Liver (tissue), 9 donors: ENCODE data around the gene BHLHE23. TPM values are rescaled to one million over a fixed set of nuclear protein-coding genes. Genes with fewer than 3 reads are reported as not detected.
"Not testable (repeated sequence)": the region's sequence is repeated elsewhere in the genome, so short reads cannot be mapped to it uniquely, and the experiment has no call there.

Source experiments
- DNase-seq: peaks from one replicate; pipeline ENCODE4 v3.0.0-alpha.2; 2017; ENCODE audit warnings: low spot score
- H3K27ac ChIP-seq, 2 donors: one replicate each; pipeline ENCODE4 v1.7.0; 2013; ENCODE audit warnings: inconsistent platforms in 2 of 2, low read length in 2 of 2, control low read depth in 1 of 2, low read depth in 1 of 2, mild to moderate bottlenecking in 1 of 2
- H3K27me3 ChIP-seq, 4 donors: one replicate each; pipeline versions ENCODE4 v1.6.1 to v1.7.0; 2013; ENCODE audit warnings: low read length in 3 of 4, inconsistent platforms in 1 of 4, mild to moderate bottlenecking in 1 of 4, moderate library complexity in 1 of 4; ENCODE audit not compliant: control insufficient read depth in 4 of 4, insufficient read depth in 4 of 4
- H3K36me3 ChIP-seq, 4 donors: one replicate each; pipeline versions ENCODE4 v1.6.1 to v1.7.0; 2013; ENCODE audit warnings: low read length in 3 of 4, mild to moderate bottlenecking in 3 of 4, low read depth in 1 of 4, moderate library complexity in 1 of 4; ENCODE audit not compliant: control insufficient read depth in 4 of 4, insufficient read depth in 3 of 4
- H3K4me1 ChIP-seq, 4 donors: one replicate each; pipeline versions ENCODE4 v1.6.1 to v1.7.0; 2013; ENCODE audit warnings: low read length in 3 of 4, mild to moderate bottlenecking in 3 of 4, moderate library complexity in 1 of 4; ENCODE audit not compliant: control insufficient read depth in 4 of 4, insufficient read depth in 4 of 4
- H3K4me3 ChIP-seq, 3 donors: one replicate each; pipeline versions ENCODE4 v1.6.1 to v1.7.0; 2013; ENCODE audit warnings: low read length in 3 of 3, control low read depth in 1 of 3, low read depth in 1 of 3, mild to moderate bottlenecking in 1 of 3
- H3K9ac ChIP-seq, 2 donors: one replicate each; pipeline ENCODE4 v1.7.0; 2013; ENCODE audit warnings: low read length in 2 of 2, mild to moderate bottlenecking in 2 of 2, moderate library complexity in 2 of 2, control low read depth in 1 of 2, low read depth in 1 of 2
- H3K9me3 ChIP-seq, 4 donors: one replicate each; pipeline versions ENCODE4 v1.6.1 to v1.7.0; 2013; ENCODE audit warnings: low read length in 3 of 4; ENCODE audit not compliant: control insufficient read depth in 4 of 4
- ATF3 ChIP-seq: IDR thresholded peaks from 2 replicates; pipeline ENCODE4 v1.6.1; 2016; ENCODE audit warnings: antibody characterized with exemption
- GABPA ChIP-seq, 2 donors: IDR thresholded peaks in 1 of 2; conservative IDR thresholded peaks in 1 of 2; 2 replicates each; pipeline ENCODE4 v1.6.1; 2016; ENCODE audit warnings: antibody characterized with exemption in 2 of 2, mild to moderate bottlenecking in 1 of 2, moderate library complexity in 1 of 2
- HNF4A ChIP-seq, 2 donors: conservative IDR thresholded peaks; 2 replicates each; pipeline ENCODE4 v1.6.1; 2016; ENCODE audit warnings: antibody characterized with exemption in 2 of 2, mild to moderate bottlenecking in 2 of 2
- HNF4G ChIP-seq: IDR thresholded peaks from 2 replicates; pipeline ENCODE4 v1.6.1; 2016; ENCODE audit warnings: antibody characterized with exemption
- JUND ChIP-seq, 2 donors: IDR thresholded peaks; 2 replicates each; pipeline ENCODE4 v1.6.1; 2016; ENCODE audit warnings: antibody characterized with exemption in 2 of 2
- MAX ChIP-seq: IDR thresholded peaks from 2 replicates; pipeline ENCODE4 v1.6.1; 2016; ENCODE audit warnings: antibody characterized with exemption
- RAD21 ChIP-seq, 2 donors: IDR thresholded peaks; 2 replicates each; pipeline ENCODE4 v1.6.1; 2016; ENCODE audit warnings: antibody characterized with exemption in 2 of 2, mild to moderate bottlenecking in 2 of 2
- REST ChIP-seq: IDR thresholded peaks from 2 replicates; pipeline ENCODE4 v1.6.1; 2016; ENCODE audit warnings: antibody characterized with exemption, mild to moderate bottlenecking
- RXRA ChIP-seq, 2 donors: IDR thresholded peaks; 2 replicates each; pipeline ENCODE4 v1.6.1; 2017 to 2018; ENCODE audit warnings: antibody characterized with exemption in 2 of 2, mild to moderate bottlenecking in 1 of 2
- TAF1 ChIP-seq: conservative IDR thresholded peaks from 2 replicates; pipeline ENCODE4 v1.6.1; 2016; ENCODE audit warnings: antibody characterized with exemption, mild to moderate bottlenecking
- YY1 ChIP-seq: IDR thresholded peaks from 2 replicates; pipeline ENCODE4 v1.6.1; 2016; ENCODE audit warnings: antibody characterized with exemption, mild to moderate bottlenecking
- WGBS: extraction: QIAGEN DNeasy Blood & Tissue Kit; methylation state at CpG from one replicate; pipeline ENCODE4 v1.1.7; 2013; 5-methylcytosine and 5-hydroxymethylcytosine counted together
- polyA plus RNA-seq, 2 donors: library from polyadenylated mRNA; stranded (reverse) in 1 of 2; unstranded in 1 of 2; fragments of 200-250 nt in 1 of 2; fragments of >200 nt in 1 of 2; fragmentation: Nextera tagmentation in 1 of 2; extraction: Ambion mirVana in 1 of 2; gene quantifications; one replicate each; pipeline versions ENCODE4 v1.2.1 to v1.2.3, GENCODE V29; 2013 to 2015
- total RNA-seq, 2 donors: library from RNA; depleted of rRNA; stranded (reverse); fragments of >200 nt; gene quantifications; one replicate each; pipeline ENCODE4 v1.2.3, GENCODE V29; 2014
- TF ChIP-seq, protein P1 (sequence below): IDR thresholded peaks from 2 replicates; pipeline ENCODE4 v1.6.1; 2016; ENCODE audit warnings: antibody characterized with exemption
- TF ChIP-seq, protein P2 (sequence below): fragments of 150-350 bp; IDR thresholded peaks from 2 replicates; pipeline ENCODE4 v1.5.1; 2017; ENCODE audit warnings: improper control_type of control experiment, low read depth, low read length; ENCODE audit not compliant: missing input control
- donor health status: healthy.
- donor health status: healthy.
- donor health status: healthy.
- donor health status: healthy.
- donor health status: healthy.

Gene BHLHE23
- total and polyA plus RNA-seq, 4 donors: not detected

GRCh38 chr20:62961310-62961783, 45.4 kb downstream of the BHLHE23 start (continued):
- TF ChIP-seq REST: no peak
- TF ChIP-seq RXRA (IDR thresholded peaks at IDR 0.05): no peak
- TF ChIP-seq ATF3: no peak
- TF ChIP-seq HNF4A (conservative IDR thresholded peaks at IDR 0.05): no peak
- no peak for TF ChIP-seq JUND (IDR thresholded peaks at IDR 0.05)
- no peak for TF ChIP-seq TAF1

- not testable (repeated sequence) for H3K27ac ChIP-seq, H3K27me3 ChIP-seq, H3K9ac ChIP-seq, DNase-seq, H3K4me3 ChIP-seq, H3K9me3 ChIP-seq
- peaks cover 0 to 17% (median 14%) of the 10 kb centered on the region in 4 donors for H3K4me1 ChIP-seq
- peaks cover 30 to 79% (median 35%) of the 10 kb centered on the region in 4 donors for H3K36me3 ChIP-seq
- WGBS: 97% methylated on average over 24 of the region's 31 CpGs
These were observed 46.1 kb downstream of the BHLHE23 start for GRCh38 chr20:62960446-62961309.

DNA sequence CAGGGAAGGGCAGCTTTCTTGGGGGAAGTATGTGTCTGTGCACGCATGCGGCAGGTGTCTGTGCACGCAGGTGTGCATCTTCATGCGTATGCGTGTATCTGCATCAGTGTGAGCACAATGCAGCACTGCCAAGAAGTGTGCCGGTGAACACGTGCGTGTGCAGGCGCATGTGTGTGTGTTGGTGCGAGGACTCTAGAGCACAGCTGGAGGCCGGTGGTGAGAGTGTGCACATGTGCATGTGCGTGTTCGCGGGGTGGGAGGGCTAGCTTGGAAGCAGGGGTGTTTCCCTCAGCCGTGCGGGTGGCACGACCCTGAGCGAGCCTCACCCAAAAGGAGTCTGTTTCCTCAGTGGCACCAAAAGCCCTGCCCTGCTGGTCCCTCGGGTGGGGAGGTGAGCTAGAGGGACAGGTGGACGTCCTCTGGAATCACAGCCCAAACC, 46.7 kb downstream of the BHLHE23 start:
- TF ChIP-seq ATF3 (no peak), RAD21 (IDR thresholded peaks at IDR 0.05) (no peak), HNF4G (no peak), YY1 (no peak), JUND (IDR thresholded peaks at IDR 0.05) (no peak), RXRA (IDR thresholded peaks at IDR 0.05) (no peak), GABPA (IDR thresholded peaks at IDR 0.05 in 1 of 2, conservative IDR thresholded peaks at IDR 0.05 in 1 of 2) (no peak), MAX (no peak), TAF1 (no peak)
- TF ChIP-seq, protein P1, sequence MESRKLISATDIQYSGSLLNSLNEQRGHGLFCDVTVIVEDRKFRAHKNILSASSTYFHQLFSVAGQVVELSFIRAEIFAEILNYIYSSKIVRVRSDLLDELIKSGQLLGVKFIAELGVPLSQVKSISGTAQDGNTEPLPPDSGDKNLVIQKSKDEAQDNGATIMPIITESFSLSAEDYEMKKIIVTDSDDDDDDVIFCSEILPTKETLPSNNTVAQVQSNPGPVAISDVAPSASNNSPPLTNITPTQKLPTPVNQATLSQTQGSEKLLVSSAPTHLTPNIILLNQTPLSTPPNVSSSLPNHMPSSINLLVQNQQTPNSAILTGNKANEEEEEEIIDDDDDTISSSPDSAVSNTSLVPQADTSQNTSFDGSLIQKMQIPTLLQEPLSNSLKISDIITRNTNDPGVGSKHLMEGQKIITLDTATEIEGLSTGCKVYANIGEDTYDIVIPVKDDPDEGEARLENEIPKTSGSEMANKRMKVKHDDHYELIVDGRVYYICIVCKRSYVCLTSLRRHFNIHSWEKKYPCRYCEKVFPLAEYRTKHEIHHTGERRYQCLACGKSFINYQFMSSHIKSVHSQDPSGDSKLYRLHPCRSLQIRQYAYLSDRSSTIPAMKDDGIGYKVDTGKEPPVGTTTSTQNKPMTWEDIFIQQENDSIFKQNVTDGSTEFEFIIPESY: no peak
- TF ChIP-seq, protein P2, sequence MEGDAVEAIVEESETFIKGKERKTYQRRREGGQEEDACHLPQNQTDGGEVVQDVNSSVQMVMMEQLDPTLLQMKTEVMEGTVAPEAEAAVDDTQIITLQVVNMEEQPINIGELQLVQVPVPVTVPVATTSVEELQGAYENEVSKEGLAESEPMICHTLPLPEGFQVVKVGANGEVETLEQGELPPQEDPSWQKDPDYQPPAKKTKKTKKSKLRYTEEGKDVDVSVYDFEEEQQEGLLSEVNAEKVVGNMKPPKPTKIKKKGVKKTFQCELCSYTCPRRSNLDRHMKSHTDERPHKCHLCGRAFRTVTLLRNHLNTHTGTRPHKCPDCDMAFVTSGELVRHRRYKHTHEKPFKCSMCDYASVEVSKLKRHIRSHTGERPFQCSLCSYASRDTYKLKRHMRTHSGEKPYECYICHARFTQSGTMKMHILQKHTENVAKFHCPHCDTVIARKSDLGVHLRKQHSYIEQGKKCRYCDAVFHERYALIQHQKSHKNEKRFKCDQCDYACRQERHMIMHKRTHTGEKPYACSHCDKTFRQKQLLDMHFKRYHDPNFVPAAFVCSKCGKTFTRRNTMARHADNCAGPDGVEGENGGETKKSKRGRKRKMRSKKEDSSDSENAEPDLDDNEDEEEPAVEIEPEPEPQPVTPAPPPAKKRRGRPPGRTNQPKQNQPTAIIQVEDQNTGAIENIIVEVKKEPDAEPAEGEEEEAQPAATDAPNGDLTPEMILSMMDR: no peak
- no peaks in the 10 kb centered on the region for H3K9me3 ChIP-seq
- H3K4me3 ChIP-seq: no peak overlapping the region
- no peaks in the 10 kb centered on the region for H3K27me3 ChIP-seq
- peaks cover 27 to 74% (median 29%) of the 10 kb centered on the region in 4 donors for H3K36me3 ChIP-seq
- DNase-seq: no peak
- no peak overlapping the region for H3K27ac ChIP-seq
- no peak overlapping the region for H3K9ac ChIP-seq
- 93% methylated on average over 20 of the region's 20 CpGs for WGBS
- peaks cover 0 to 17% (median 16%) of the 10 kb centered on the region in 4 donors for H3K4me1 ChIP-seq
